ENCODE data around the gene ITGA11. TPM values are rescaled to one million over a fixed set of nuclear protein-coding genes. Genes with fewer than 3 reads are reported as not detected.

ITGA11 gene
- total and polyA plus RNA-seq, 2 donors from 2014 or later: 3.4 to 11.1 TPM

GRCh38 chr15:68364660-68365035 is 67.3 kb downstream of the ITGA11 start:
- H3K9ac ChIP-seq (ENCODE audit: low read length in 3 of 3): no peak overlapping the region
- TF ChIP-seq CTCF (IDR thresholded peaks at IDR 0.05; ENCODE audit: borderline replicate concordance, extremely low read depth, insufficient read depth): no peak
- H3K4me3 ChIP-seq (ENCODE audit: low read length in 3 of 3): no peak overlapping the region
- no peak for DNase-seq
- H3K4me1 ChIP-seq (ENCODE audit: control insufficient read depth in 2 of 3, insufficient read depth in 2 of 3, low read depth in 1 of 3, low read length in 3 of 3): no peaks in the 10 kb centered on the region
- intact Hi-C loops (cut with DNase I): no loop called here
- H3K27ac ChIP-seq (ENCODE audit: low read depth in 2 of 2, low read length in 2 of 2): peak overlapping the region in 1 of 2 donors; percentile 36
- FAIRE-seq: no peak
- no peaks in the 10 kb centered on the region for H3K27me3 ChIP-seq (ENCODE audit: control insufficient read depth, insufficient read depth, low read length)
- H3K9me3 ChIP-seq (ENCODE audit: control insufficient read depth in 2 of 3, insufficient read depth in 1 of 3, low read length in 3 of 3): no peaks in the 10 kb centered on the region
- H3K36me3 ChIP-seq (ENCODE audit: control insufficient read depth in 2 of 3, insufficient read depth in 3 of 3, low read length in 3 of 3): no peaks in the 10 kb centered on the region

- no peak overlapping the region for H3K9ac ChIP-seq (ENCODE audit: low read length in 3 of 3)
- no peak for FAIRE-seq
Observed at GRCh38 chr15:68364028-68364659, 67.8 kb downstream of the ITGA11 start.

GRCh38 chr15:68363353-68363752 is 68.6 kb downstream of the ITGA11 start:
- no peak for TF ChIP-seq CTCF (IDR thresholded peaks at IDR 0.05; ENCODE audit: borderline replicate concordance, extremely low read depth, insufficient read depth)
- intact Hi-C loops (cut with DNase I): no loop called here
- no peaks in the 10 kb centered on the region for H3K4me1 ChIP-seq (ENCODE audit: control insufficient read depth in 2 of 3, insufficient read depth in 2 of 3, low read depth in 1 of 3, low read length in 3 of 3)
- H3K36me3 ChIP-seq (ENCODE audit: control insufficient read depth in 2 of 3, insufficient read depth in 3 of 3, low read length in 3 of 3): no peaks in the 10 kb centered on the region
- H3K9me3 ChIP-seq (ENCODE audit: control insufficient read depth in 2 of 3, insufficient read depth in 1 of 3, low read length in 3 of 3): no peaks in the 10 kb centered on the region
- no peak overlapping the region for H3K27ac ChIP-seq (ENCODE audit: low read depth in 2 of 2, low read length in 2 of 2)
- no peak overlapping the region for H3K9ac ChIP-seq (ENCODE audit: low read length in 3 of 3)
- no peak for DNase-seq
- FAIRE-seq: no peak
- H3K27me3 ChIP-seq (ENCODE audit: control insufficient read depth, insufficient read depth, low read length): no peaks in the 10 kb centered on the region
- H3K4me3 ChIP-seq (ENCODE audit: low read length in 3 of 3): no peak overlapping the region

More at GRCh38 chr15:68364028-68364659, 67.8 kb downstream of the ITGA11 start:
- H3K4me3 ChIP-seq (ENCODE audit: low read length in 3 of 3): no peak overlapping the region
- H3K36me3 ChIP-seq (ENCODE audit: control insufficient read depth in 2 of 3, insufficient read depth in 3 of 3, low read length in 3 of 3): no peaks in the 10 kb centered on the region
- H3K27me3 ChIP-seq (ENCODE audit: control insufficient read depth, insufficient read depth, low read length): no peaks in the 10 kb centered on the region
- H3K4me1 ChIP-seq (ENCODE audit: control insufficient read depth in 2 of 3, insufficient read depth in 2 of 3, low read depth in 1 of 3, low read length in 3 of 3): no peaks in the 10 kb centered on the region
- intact Hi-C loops (cut with DNase I): no loop called here
- no peak for TF ChIP-seq CTCF (IDR thresholded peaks at IDR 0.05; ENCODE audit: borderline replicate concordance, extremely low read depth, insufficient read depth)
- no peak for DNase-seq
- no peaks in the 10 kb centered on the region for H3K9me3 ChIP-seq (ENCODE audit: control insufficient read depth in 2 of 3, insufficient read depth in 1 of 3, low read length in 3 of 3)
- H3K27ac ChIP-seq (ENCODE audit: low read depth in 2 of 2, low read length in 2 of 2): peak overlapping the region in 1 of 2 donors; percentile 38

Data from kidney (tissue), 14 donors.